ENCODE measurements around the gene ROGDI.

Gene ROGDI

GRCh38 chr16:4747906-4748681, 54.3 kb downstream of the ROGDI start:
- Histone ChIP-seq H3K27ac (no peak overlapping the region), H3K36me3 (peaks cover 29% of the 10 kb centered on the region), H3K27me3 (peaks cover 6% of the 10 kb centered on the region), H3K4me3 (ENCODE audit: low read depth in 1 of 2, low read length in 1 of 2) (no peak overlapping the region), H3K9me3 (no peaks in the 10 kb centered on the region), H3K4me1 (ENCODE audit: control insufficient read depth in 1 of 2, insufficient read depth in 1 of 2, low read depth in 1 of 2, low read length in 1 of 2) (peaks cover 4 to 5% of the 10 kb centered on the region in 2 experiments)
- no peak for TF ChIP-seq CTCF (IDR thresholded peaks at IDR 0.05)

GRCh38 chr16:4746991-4747574, 55.4 kb downstream of the ROGDI start:
- Histone ChIP-seq H3K4me3 (ENCODE audit: low read depth in 1 of 2, low read length in 1 of 2) (no peak overlapping the region), H3K4me1 (ENCODE audit: control insufficient read depth in 1 of 2, insufficient read depth in 1 of 2, low read depth in 1 of 2, low read length in 1 of 2) (peaks cover 4 to 5% of the 10 kb centered on the region in 2 experiments), H3K9me3 (no peaks in the 10 kb centered on the region), H3K36me3 (peaks cover 19% of the 10 kb centered on the region), H3K27me3 (peaks cover 11% of the 10 kb centered on the region), H3K27ac (no peak overlapping the region)
- TF ChIP-seq CTCF (IDR thresholded peaks at IDR 0.05): no peak

All from neutrophil (primary cell).